HL-60 (cell line): ENCODE results near the gene ITGA8.

Experiments used
- GABPA ChIP-seq: IDR thresholded peaks from 2 replicates; pipeline ENCODE4 v1.6.1; 2012; ENCODE audit warnings: low read depth
- TF ChIP-seq, protein P1 (sequence below): IDR thresholded peaks from one replicate; pipeline ENCODE4 v1.5.1; 2011; ENCODE audit warnings: low read length, control low read depth, inconsistent platforms; ENCODE audit not compliant: insufficient read depth

DNA sequence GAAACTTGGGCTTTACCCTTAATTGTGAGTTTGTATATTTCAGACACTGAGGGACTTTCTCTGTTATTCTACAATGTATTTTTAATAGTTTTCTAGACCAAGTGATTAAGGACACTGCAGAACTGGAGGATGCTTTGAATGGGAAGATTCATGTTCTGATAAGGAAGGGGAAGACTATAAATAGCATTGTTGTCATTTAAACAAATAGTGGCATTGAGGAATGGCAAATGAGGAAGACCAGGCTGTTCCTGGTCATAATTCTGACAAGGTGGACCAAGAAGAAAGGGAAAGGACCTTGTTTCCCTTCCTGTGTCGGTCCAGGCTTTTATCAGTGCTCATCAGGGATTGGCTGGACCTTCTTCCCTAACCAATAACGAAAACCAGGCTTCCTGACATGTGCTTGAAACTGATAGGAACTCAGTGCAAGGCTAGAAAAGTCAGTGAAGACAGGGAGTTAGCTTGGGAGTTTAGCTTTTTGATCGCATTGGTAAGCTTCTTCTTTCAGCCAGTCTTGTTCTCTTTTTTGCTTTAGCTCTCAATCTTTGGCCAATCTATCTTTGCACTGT is 116.2 kb downstream of the ITGA8 start:
- TF ChIP-seq, protein P1, sequence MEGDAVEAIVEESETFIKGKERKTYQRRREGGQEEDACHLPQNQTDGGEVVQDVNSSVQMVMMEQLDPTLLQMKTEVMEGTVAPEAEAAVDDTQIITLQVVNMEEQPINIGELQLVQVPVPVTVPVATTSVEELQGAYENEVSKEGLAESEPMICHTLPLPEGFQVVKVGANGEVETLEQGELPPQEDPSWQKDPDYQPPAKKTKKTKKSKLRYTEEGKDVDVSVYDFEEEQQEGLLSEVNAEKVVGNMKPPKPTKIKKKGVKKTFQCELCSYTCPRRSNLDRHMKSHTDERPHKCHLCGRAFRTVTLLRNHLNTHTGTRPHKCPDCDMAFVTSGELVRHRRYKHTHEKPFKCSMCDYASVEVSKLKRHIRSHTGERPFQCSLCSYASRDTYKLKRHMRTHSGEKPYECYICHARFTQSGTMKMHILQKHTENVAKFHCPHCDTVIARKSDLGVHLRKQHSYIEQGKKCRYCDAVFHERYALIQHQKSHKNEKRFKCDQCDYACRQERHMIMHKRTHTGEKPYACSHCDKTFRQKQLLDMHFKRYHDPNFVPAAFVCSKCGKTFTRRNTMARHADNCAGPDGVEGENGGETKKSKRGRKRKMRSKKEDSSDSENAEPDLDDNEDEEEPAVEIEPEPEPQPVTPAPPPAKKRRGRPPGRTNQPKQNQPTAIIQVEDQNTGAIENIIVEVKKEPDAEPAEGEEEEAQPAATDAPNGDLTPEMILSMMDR, result no peak
- no peak for TF ChIP-seq GABPA
